ENCODE data around the gene FRMD6.

DNA sequence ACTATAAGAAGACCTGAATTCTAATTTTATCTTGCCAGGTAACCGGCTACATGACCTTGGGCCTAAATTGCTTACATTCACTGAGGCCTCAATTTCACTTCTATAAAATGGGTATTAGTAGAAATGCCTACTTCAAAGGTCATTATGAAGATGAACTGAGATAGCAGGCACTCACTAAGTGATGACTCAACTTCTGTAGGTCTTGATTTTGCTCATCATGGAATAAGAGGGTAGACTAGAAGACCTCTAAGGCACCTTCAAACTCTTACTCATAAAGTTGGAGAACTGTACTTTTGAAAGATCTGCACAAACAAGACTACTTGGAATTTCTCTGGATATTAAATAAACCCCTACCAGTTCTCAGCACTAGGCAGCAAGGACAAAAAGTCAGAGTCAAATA, 39.3 kb upstream of the FRMD6 start:
- TF ChIP-seq, protein P1, sequence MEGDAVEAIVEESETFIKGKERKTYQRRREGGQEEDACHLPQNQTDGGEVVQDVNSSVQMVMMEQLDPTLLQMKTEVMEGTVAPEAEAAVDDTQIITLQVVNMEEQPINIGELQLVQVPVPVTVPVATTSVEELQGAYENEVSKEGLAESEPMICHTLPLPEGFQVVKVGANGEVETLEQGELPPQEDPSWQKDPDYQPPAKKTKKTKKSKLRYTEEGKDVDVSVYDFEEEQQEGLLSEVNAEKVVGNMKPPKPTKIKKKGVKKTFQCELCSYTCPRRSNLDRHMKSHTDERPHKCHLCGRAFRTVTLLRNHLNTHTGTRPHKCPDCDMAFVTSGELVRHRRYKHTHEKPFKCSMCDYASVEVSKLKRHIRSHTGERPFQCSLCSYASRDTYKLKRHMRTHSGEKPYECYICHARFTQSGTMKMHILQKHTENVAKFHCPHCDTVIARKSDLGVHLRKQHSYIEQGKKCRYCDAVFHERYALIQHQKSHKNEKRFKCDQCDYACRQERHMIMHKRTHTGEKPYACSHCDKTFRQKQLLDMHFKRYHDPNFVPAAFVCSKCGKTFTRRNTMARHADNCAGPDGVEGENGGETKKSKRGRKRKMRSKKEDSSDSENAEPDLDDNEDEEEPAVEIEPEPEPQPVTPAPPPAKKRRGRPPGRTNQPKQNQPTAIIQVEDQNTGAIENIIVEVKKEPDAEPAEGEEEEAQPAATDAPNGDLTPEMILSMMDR (IDR thresholded peaks at IDR 0.05 in 2 of 3, conservative IDR thresholded peaks at IDR 0.05 in 1 of 3; ENCODE audit: control insufficient read depth in 2 of 3, extremely low read depth in 1 of 3, insufficient read depth in 1 of 3, low read depth in 3 of 3, low read length in 3 of 3): no peak
- TF ChIP-seq YY1 (IDR thresholded peaks at IDR 0.05; ENCODE audit: low read depth, low read length) (no peak), POLR2AphosphoS5 (IDR thresholded peaks at IDR 0.05; ENCODE audit: low read length) (no peak), POLR2A (IDR thresholded peaks at IDR 0.05; ENCODE audit: low read depth, low read length) (no peak), BRCA1 (IDR thresholded peaks at IDR 0.05; ENCODE audit: low read depth, low read length) (no peak), NFIC (IDR thresholded peaks at IDR 0.05; ENCODE audit: low read depth, low read length) (no peak)
- TF ChIP-seq, protein P2, sequence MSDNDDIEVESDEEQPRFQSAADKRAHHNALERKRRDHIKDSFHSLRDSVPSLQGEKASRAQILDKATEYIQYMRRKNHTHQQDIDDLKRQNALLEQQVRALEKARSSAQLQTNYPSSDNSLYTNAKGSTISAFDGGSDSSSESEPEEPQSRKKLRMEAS (IDR thresholded peaks at IDR 0.05; ENCODE audit: low read depth, low read length): no peak
- TF ChIP-seq, protein P3, sequence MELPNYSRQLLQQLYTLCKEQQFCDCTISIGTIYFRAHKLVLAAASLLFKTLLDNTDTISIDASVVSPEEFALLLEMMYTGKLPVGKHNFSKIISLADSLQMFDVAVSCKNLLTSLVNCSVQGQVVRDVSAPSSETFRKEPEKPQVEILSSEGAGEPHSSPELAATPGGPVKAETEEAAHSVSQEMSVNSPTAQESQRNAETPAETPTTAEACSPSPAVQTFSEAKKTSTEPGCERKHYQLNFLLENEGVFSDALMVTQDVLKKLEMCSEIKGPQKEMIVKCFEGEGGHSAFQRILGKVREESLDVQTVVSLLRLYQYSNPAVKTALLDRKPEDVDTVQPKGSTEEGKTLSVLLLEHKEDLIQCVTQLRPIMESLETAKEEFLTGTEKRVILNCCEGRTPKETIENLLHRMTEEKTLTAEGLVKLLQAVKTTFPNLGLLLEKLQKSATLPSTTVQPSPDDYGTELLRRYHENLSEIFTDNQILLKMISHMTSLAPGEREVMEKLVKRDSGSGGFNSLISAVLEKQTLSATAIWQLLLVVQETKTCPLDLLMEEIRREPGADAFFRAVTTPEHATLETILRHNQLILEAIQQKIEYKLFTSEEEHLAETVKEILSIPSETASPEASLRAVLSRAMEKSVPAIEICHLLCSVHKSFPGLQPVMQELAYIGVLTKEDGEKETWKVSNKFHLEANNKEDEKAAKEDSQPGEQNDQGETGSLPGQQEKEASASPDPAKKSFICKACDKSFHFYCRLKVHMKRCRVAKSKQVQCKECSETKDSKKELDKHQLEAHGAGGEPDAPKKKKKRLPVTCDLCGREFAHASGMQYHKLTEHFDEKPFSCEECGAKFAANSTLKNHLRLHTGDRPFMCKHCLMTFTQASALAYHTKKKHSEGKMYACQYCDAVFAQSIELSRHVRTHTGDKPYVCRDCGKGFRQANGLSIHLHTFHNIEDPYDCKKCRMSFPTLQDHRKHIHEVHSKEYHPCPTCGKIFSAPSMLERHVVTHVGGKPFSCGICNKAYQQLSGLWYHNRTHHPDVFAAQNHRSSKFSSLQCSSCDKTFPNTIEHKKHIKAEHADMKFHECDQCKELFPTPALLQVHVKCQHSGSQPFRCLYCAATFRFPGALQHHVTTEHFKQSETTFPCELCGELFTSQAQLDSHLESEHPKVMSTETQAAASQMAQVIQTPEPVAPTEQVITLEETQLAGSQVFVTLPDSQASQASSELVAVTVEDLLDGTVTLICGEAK (IDR thresholded peaks at IDR 0.05; ENCODE audit: borderline replicate concordance): no peak
